Right forelimb (tissue), 1 donor: ENCODE measurements around the gene BSG.
"Not testable (repeated sequence)": the region's sequence is repeated elsewhere in the genome, so short reads cannot be mapped to it uniquely, and the experiment has no call there.

ENCODE experiments used
- DNase-seq: peaks from one replicate; pipeline ENCODE4 v3.0.0-alpha.2; 2018

The BSG gene

DNA sequence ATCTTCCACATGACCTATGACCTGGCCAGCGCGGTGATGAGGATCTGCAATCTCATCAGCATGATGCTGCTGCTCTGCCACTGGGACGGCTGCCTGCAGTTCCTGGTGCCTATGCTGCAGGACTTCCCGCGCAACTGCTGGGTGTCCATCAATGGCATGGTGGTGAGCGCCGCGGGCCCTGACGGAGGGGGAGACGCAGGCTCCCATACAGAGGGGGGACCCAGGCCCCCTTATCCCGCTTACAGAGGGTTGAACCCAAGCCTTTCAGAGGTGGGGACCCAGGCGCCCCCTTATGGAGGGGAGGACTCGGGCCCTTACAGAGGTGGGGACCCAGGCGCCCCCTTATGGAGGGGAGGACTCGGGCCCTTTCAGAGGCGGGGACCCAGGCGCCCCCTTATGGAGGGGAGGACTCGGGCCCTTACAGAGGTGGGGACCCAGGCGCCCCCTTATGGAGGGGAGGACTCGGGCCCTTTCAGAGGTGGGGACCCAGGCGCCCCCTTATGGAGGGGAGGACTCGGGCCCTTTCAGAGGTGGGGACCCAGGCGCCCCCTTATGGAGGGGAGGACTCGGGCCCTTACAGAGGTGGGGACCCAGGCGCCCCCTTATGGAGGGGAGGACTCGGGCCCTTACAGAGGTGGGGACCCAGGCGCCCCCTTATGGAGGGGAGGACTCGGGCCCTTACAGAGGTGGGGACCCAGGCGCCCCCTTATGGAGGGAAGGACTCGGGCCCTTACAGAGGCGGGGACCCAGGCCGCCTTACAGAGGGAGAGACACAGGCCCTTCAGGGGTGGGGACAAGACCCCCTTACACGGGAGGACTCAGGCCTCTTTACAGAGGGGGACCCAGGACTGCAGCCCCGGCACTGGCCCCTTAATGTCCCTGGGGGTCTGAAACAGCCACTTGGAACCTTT, 32.9 kb downstream of the BSG start:
- not testable (repeated sequence) for DNase-seq

DNA sequence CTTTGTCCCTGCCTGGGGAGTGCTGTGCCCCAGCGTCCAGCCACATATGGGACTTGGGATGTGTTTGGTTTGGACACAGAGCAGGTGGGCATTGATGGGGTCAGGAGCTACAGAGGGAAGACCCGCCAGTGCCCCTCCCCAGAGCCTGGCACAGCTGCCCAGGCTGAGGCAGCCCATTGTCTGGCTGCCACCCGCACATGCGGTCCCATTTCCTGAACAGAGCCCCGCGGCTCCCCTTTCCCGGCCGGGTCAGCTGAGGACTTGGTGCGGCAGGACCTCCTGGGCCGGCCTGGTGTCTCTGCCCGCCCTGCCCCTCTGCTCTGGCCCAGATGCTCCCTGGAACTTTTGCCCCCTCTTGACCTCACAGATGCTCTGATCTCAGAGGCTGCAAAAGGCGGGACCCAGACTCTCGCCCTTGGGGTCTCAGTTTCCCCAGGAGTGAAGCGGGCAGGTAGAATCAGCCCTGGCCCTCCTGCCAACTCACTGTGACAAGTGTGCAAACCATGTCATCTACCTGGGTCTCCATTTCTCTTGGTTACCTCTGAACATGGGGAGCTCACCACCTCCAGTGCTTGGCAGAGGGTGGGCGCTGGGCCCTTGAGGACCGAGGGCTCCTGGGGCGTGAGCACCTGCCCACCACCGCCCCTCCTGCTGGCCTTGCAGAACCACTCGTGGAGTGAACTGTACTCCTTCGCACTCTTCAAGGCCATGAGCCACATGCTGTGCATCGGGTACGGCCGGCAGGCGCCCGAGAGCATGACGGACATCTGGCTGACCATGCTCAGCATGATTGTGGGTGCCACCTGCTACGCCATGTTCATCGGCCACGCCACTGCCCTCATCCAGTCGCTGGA, 35.1 kb downstream of the BSG start:
- no peak for DNase-seq

DNA sequence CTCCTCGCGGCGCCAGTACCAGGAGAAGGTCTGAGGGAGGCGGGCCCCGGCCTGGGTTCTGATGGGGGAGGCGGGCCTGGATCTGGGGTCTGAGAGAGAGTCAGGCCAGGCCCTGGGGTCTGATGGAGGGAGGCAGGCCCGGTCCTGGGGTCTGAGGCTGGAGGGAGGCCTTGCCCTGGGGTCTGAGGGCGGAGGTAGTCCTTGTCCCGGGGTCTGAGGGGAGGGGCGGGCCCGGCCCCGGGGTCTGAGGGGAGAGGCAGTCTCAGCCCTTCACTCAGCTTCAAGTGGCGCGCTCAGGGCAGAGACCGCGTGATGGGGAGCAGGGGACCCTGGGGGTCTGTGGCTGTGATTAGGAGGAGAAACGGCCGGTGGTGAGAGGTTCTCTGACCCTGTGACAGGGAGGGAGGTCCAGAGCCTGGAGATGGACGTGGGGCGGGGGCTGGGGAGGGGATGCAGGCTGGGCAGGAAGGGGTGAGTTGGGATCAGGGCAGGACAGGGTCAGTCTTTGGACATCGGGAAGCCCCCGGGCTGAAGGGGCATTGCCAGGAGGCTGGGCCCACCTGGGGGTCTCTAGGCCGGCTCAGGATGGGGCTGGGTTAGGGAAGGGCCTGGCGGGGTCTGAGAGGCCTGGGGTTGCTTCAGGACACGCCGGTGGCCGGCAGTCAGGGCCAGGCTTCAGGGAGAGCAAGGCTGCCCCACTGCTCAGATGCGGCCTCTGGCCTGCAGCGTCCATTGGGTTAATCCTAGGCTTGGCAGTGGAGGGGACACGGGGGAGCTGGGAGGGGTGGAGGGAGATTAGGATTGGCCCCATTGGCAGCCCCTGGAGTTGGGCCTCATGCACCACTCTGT, 36.0 kb downstream of the BSG start:
- no peak for DNase-seq

DNA sequence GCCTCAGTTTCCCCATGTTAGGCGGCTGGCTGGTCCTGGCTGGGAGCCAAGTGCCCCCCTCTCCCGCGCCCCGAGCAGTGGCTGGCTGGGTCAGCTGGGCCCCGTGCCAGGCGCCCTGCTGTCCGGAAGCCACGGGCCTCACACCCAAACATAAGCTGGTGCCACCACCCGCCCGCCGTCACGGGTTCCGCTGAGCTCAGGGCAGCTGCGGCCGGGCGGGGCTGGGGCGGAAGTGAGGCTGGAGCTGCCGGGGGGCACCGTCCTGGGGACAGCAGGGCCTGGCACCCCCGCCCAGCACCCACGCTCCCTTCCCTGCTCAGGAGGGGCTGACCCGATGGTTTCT, 36.6 kb downstream of the BSG start:
- DNase-seq: no peak

DNA sequence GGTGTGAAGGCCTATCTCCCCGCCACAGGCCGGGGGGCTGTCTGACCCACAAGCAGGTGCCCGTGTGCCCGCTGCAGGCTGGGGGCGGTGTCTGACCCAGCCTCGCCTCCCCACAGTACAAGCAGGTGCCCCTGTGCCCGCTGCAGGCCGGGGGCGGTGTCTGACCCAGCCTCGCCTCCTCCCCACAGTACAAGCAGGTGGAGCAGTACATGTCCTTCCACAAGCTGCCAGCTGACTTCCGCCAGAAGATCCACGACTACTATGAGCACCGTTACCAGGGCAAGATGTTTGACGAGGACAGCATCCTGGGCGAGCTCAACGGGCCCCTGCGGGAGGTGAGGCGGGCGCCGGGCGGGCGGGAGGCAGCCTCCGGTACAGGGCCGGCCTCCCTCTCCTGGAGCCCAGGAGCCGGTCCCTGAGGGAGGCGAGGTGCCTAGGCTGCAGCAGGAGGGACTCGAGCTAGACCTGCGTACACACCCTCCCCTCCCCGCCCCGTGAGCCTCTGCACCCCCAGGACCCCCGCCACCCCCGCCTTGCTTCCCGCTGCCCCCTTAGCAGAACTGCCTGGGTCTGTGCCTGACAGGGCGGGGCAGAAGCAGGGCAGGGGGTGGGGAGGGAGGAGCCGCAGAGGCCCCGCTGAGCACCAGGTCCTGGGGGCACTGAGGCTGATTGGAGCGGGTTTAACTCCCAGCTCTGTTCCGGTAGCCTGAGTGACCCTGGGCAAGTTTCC, 37.8 kb downstream of the BSG start:
- no peak for DNase-seq

DNA sequence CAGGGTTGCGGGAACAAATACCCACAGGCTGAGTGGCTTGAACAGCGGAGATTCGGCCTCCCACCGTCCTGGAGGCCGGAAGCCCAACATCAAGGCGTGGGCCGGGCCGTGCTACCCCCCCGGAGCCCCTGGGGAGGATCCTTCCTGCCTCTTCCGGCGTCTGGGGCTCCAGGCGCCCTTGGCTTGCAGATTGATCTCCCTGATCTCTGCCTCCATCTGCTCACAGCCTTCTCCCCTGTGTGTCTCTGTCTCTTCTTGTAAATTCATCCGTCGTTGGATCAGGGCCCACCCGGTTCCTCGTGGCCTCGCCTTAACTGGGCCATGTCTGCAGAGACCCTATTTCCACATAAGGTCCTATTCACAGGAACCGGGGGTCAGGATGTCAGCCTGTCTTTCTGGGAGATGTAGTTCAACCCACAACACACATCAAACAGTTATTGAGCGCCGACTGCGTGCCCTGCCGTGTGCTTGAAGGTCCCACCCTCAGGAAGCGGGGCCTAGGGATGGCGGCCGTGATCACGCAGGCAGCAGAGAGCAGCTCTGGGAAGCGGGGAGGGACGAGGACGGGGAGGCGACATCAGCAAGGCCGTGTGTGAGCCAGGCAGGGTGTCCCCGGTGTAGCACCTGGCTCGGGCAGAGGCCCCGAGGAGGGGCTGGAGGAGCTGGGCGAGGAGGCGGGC, 38.5 kb downstream of the BSG start:
- no peak for DNase-seq

DNA sequence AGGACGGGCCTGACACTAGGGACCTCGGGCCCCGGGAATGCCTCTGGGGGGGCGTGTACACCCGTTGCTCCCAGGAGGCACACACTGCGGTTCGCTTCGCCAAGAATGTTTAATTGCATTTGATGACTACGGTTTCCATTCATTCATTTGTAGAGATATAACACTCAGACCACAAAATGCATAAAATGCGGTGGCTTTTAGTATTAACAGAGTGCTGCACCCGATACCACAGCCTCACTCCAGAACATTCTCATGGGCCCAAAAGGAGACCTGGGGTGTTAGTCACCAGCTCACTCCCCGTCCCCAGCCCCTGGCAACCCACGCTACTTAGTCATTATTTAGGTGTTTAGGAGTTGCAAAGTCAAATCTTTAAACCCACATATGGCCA, 39.1 kb downstream of the BSG start:
- no peak for DNase-seq

DNA sequence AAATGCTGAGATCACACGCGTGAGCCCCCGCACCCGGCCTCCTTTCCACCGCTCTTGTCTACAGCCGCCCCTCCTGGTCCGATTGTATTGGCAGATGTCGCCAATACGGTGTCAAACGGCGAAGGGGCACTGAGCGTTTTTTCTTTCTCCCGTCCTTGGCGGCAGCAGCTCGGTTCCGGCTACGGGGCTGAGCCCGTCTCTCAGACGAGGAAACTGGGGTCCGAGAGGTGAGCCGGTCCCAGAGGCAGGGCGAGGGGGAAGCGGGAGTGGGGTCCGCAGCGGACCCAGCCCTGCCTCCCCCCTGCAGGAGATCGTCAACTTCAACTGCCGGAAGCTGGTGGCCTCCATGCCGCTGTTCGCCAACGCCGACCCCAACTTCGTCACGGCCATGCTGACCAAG, 40.5 kb downstream of the BSG start:
- no peak for DNase-seq

DNA sequence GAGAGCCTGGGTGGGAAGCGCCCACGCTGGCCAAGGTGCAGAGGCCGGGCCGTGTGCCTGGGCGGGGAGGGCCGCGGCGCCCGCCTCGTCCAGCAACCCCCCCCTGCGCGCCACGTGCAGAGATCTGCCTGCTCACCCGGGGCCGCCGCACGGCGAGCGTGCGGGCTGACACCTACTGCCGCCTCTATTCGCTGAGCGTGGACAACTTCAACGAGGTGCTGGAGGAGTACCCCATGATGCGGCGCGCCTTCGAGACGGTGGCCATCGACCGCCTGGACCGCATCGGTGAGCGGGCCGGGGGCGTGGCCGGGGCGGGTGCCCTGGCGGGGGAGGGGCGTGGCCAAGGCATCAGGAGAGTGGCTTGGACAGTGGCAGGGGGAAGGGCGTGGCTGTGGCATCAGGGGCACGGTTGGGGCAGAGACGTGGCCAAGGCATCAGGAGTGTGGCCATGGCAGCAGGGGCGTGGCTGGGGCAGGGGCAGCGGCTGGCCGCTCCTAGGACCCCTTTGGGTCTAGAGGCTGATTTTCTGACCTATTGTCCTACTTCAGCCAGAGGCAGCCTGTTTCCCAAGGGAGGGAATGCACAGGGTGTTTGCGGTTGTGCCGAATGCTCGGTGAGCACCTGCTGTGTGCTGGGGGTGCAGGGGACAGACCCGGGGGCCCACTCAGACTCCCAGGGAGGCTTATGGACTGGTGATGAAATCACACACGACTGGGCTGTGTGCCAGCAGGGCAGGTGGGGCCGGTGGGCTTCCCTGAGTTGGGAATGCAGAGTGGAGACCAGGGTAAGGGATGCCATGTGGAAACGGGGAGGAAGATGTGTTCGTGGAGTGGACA, 41.6 kb downstream of the BSG start:
- no peak for DNase-seq

DNA sequence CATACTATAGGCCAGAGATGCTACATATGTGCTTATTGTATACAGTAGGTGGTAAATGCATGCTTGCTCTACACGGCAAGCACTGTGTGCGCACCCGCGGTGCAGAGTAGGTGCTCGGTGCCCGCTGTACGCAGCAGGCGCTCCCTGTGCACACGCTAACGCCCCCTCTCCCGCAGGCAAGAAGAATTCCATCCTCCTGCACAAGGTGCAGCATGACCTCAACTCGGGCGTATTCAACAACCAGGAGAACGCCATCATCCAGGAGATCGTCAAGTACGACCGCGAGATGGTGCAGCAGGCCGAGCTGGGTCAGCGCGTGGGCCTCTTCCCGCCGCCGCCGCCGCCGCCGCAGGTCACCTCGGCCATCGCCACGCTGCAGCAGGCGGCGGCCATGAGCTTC, 43.2 kb downstream of the BSG start:
- DNase-seq: no peak

DNA sequence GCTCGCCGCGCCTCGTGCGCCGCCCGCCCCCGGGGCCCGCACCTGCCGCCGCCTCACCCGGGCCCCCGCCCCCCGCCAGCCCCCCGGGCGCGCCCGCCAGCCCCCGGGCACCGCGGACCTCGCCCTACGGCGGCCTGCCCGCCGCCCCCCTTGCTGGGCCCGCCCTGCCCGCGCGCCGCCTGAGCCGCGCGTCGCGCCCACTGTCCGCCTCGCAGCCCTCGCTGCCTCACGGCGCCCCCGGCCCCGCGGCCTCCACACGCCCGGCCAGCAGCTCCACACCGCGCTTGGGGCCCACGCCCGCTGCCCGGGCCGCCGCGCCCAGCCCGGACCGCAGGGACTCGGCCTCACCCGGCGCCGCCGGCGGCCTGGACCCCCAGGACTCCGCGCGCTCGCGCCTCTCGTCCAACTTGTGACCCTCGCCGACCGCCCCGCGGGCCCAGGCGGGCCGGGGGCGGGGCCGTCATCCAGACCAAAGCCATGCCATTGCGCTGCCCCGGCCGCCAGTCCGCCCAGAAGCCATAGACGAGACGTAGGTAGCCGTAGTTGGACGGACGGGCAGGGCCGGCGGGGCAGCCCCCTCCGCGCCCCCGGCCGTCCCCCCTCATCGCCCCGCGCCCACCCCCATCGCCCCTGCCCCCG, 43.8 kb downstream of the BSG start:
- DNase-seq: no peak

DNA sequence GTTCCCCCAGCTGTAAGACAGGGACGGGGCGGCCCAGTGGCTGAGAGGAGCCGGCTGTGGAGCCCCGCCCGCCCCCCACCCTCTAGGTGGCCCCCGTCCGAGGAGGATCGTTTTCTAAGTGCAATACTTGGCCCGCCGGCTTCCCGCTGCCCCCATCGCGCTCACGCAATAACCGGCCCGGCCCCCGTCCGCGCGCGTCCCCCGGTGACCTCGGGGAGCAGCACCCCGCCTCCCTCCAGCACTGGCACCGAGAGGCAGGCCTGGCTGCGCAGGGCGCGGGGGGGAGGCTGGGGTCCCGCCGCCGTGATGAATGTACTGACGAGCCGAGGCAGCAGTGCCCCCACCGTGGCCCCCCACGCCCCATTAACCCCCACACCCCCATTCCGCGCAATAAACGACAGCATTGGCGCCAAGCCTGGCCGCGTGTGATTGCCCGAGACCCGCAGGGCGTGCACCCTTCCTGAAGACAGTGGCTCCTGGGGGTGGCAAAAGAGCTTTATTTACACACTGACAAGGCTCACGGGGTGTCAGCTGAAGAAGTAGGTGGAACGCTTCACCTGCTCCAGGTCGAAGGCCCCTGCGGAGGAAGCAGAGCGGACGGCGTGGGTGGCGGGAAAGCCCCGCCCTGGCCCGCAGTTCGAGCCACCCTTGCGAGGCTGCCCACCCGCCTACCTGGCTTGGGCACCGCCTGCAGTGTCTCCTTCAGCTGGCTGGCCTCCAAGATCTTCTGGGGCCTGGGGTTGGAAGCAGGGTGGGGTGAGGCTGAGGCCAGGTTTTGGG, 44.5 kb downstream of the BSG start:
- DNase-seq: no peak

DNA sequence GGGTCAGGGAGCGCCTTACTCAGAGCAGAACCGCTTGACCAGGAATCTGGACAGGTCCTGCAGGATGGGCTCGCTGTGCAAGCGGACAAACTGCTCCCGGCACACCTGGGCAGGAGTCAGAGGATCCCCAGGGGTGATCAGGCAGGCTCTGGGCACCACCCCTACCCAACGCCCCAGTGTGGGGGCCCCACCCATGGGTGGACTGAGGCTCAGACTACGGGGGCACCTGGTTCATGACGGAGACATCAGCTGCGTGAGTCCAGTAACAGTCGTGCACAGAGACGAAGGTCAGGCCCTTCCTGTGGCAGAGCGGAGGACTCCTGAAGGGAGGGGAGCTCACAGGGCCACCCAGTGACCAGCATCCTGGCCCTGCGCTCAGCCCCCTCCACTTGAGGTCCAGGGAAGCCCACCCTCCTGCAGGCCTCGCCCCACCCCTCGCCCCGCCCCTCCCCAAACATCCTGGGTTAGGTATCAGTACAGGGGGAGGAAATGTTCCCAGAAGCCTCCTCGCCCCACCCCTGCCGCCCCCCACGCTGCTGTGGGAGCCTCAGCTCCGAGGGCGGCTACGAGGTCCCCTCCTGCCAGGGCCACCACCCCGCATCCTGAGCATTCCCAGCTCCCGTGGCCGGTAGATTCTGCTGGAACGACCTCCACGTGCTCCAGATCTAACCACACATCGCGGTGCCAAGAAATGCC, 45.3 kb downstream of the BSG start:
- no peak for DNase-seq

DNA sequence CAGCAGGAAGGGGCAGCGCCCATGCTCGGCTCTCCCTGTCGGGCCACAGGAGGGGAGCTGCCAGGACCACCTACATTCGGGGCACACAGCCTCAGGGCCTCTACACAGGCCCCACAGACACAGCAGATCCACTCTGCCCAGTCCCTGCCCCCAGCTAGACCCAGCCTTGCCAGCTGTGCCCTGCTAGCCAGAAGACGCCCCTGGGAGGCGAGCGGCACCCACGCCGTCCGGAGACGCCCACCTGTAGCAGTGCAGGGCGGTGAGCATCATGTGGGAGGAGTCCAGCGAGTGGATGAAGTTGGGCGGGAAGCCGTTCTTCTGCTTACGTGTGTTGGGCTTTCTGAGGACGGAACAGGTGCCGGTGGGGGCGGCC, 45.8 kb downstream of the BSG start:
- DNase-seq: no peak

DNA sequence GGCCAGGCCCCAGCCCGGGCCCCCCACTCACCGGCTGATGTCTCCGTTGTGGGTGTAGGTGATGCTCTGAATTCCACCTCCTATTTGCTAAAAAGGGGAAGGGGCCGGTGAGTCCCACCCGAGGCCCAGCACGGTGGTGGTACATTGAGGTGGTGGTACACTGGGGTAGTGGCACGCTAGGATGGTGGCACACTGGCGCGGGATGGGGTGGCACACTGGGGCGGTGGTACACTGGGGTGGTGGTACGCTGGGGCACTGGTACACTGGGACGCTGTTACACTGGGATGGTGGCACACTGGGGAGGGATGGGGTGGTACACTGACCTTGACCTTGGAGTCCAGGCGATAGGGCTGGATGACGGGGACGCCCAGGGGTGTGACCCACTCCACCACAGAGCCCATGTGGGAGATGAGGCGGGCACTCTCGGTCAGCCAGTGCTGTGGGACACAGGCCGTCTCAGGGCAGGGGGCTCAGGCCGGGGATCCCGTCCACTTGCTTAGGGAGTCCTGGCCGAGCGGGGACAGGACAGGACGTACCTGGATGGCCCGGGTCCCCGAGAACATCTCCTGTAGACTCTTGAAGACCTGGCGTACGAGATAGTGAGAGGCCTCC, 46.4 kb downstream of the BSG start:
- DNase-seq: no peak

DNA sequence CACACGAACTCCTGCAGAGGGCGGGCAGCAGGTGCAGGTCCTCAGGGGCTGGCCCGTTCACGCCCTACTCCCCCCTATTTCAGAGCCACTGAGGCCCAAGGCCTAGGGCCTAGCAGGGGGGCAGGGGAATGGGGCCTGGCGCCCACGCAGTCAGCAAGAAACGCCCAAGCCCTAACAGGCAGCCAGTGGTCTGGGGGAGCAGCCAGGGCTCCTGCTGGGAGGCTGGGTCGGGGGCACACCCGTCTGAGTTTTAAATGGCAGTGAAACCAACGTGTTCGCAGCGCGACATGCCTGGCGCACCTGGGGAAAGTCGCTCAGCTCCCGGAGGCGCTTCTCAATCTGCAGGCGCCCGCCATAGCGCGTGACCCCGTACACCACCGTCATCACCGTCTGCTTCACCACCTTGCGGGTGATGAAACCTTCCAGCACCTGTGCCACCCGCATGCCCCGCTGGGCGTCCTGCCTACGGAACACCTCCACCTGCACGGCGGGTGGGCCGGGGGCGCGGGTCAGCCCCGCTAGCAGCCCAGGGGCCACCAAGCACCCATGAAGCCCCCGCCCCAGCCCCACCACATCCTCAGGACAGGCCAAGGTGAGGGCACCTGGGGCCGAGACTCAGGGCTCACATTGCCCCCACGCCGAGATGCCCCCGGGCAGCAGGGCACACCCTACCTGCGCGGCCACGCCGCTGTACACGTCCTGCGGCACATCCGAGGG, 47.0 kb downstream of the BSG start:
- DNase-seq: no peak

DNA sequence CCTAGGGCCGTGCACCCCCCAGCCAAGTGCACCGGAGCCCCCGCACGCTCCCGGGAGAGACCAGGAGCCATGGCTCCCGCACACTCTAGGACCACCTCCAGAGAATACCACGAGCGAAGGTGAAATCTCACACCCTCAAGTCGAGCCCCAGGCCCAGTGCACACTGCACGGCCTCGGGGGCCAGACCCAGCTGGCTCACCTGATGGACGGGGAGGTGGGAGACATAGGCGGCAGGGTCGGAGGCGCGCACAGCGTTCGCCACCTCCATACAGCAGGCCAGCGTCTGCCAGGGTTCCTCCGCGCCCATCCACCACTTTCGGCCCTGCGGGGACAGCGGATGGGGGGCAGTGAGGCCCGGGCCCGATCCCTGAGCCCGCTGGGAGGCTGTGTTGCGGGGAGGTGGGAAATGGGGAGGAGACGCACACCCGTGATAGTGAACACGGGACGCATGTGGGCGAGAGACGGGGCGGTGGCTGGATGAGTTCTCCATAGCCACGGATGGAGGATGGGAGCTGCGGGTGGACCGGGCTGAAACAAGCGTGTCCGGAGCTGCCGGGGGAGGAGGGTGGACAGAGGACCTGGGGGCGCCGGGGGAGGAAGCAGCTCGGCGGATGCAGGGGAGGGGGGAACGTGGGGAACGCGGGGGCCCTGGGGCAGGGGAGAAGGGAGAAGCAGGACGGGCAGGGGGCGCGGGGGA, 47.9 kb downstream of the BSG start:
- no peak for DNase-seq
